ENCODE data around the gene ALDH4A1.

The ALDH4A1 gene

DNA sequence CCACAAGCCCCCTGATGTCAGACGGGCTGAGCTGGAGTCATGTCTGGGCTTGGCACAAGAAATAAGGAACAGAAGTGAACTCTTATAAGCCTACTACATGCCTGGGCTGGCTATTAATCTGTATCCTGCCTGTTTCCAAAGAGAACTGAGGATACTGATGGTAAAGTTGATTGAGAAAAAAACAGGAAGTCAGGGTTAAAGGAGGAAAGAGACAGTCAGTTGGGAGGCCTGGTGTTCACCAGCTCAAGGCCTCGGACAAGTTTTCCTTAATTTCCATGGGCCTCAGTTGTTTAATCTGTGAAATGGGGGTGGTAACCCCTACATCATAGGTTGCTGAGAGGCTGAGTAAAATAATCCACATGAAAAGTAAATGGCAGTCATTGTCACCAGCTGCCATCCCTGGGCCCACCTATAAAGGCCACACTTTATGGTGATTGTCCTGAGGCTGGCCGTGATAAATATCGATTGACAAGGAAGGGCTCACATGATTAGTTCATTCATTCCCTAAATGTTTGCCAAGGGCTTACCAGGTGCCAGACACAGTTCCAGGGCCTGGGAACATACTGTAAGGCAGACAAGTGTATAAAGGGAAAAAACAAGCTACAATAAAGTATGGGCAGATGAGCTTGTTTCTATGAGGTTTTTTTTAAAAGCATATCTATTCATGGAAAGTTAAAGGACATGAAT is 2.8 kb downstream of the ALDH4A1 start:
- TF ChIP-seq, protein P1, sequence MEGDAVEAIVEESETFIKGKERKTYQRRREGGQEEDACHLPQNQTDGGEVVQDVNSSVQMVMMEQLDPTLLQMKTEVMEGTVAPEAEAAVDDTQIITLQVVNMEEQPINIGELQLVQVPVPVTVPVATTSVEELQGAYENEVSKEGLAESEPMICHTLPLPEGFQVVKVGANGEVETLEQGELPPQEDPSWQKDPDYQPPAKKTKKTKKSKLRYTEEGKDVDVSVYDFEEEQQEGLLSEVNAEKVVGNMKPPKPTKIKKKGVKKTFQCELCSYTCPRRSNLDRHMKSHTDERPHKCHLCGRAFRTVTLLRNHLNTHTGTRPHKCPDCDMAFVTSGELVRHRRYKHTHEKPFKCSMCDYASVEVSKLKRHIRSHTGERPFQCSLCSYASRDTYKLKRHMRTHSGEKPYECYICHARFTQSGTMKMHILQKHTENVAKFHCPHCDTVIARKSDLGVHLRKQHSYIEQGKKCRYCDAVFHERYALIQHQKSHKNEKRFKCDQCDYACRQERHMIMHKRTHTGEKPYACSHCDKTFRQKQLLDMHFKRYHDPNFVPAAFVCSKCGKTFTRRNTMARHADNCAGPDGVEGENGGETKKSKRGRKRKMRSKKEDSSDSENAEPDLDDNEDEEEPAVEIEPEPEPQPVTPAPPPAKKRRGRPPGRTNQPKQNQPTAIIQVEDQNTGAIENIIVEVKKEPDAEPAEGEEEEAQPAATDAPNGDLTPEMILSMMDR (IDR thresholded peaks at IDR 0.05) = no peak

DNA sequence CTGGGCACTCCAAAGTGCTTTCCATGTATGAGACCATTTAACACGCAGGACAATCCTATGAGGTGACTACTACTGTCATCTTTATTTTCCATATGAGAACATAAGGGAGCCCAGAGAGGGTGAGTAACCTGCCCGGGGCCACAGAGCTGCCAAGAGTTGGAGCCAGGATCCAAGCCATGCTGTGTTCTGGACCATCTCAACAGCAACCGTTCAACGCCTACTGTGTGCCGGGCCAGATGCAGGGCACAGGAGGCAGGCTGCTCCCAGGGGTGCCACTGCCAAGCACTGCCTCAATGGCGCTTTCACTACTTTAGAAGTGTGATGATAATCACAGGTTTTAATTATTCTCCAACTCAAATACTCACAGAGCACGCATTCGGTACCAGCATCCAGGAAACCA is 3.8 kb downstream of the ALDH4A1 start:
- TF ChIP-seq, protein P1 (IDR thresholded peaks at IDR 0.05) = no peak

DNA sequence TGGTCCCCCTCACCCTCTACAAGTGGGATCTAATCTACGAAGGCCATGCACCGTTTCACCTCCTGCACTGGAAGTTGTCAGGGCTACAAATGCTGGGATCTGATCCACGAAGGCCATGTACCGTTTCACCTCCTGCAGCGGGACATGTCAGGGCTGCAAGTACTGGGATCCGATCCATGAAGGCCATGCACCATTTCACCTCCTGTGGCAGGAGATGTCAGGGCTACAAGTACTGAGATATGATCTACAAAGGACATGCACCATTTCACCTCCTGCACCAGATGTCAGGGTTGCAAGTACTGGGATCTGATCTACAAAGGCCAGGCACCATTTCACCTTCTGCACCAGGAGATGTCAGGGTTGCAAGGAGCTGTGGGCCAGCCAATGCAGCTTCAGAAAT is 7.0 kb downstream of the ALDH4A1 start:
- TF ChIP-seq, protein P1 (IDR thresholded peaks at IDR 0.05) = no peak

DNA sequence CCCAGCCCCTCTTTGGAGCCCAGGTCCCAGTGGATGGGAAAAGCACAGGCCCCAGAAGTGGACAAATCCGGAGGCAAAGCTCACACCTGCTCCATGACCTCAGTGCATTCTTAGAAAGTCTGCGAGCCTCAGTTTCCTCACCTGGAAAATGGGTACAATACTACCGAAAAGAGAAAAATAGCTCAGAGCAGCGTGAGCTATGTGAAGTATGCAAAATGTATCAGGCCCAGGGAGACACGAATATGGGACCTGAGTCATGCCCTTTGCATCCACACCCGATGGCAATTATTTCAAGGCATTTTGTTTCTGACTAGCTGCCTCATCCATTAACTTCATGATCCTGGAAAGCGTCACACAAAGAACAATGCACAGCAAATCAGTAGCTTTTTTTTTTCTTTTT is 9.2 kb downstream of the ALDH4A1 start:
- TF ChIP-seq, protein P1 (IDR thresholded peaks at IDR 0.05) = no peak

DNA sequence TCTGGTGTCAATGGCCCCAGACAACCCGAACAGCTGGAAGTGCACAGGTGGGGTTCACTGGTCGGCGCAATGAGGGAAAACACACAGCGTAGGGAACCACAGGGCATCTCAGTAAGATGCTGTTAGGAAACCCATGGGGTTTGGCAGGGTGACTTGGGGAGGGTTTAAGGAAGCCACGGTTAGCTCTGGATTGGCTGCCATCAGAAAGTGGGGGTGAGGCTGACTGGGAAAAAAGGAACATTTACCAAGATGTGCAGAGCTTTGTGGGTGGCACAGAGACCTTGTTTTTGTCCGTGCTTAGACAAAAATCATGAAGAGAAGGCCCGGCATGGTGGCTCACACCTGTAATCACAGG is 11.0 kb downstream of the ALDH4A1 start:
- TF ChIP-seq, protein P1 (IDR thresholded peaks at IDR 0.05) = no peak

DNA sequence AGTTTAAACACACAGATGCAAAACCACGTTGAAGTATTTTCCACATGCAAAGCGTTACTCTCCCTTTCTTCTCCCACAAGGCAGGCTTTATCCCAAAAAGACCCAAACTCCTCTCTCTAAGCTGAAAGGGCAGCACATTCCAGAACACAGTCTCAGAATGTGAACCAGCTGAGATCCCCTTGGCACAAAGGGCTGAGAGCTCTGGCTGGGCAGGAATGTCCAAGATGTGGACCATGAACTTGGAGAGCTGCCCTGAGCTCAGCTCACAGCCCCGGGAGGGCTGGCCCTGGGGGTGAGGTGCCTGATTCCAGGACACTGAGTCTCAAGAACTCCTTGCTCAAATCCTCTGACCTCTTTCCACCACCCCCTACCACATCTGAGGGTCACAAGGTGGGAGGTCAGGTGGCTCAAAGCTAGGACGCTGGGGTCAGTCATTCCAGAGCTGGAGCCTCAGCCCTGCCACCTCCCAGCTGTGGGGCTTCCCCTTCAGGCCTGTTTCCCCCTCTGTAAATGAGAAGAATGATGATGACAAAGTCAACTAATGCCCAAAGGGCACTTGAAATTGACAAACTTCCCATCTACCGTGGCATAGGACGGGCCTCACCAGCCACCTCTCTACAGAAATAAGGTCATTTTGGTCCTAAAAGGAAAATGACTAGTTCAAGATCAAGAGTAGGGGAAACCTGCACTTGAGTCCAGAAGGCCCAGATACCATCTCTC is 11.5 kb downstream of the ALDH4A1 start:
- TF ChIP-seq, protein P1 (IDR thresholded peaks at IDR 0.05) = no peak

DNA sequence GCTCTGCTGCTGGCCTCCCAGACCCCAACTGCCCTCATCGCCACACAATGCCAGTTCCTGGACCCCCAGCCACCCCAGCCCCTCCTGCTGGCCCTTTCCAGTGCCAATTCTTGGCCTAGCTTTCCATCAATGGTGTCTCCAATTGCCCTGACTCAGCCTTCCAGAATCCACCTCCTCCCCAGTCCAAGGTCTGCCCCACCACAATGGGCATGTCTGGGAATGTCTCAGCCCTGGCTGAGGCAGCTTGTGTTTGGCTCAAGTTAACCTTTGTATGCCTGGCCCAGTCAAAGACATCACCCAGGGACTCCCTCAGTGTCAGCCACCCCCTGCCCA is 16.4 kb downstream of the ALDH4A1 start:
- TF ChIP-seq, protein P1 (IDR thresholded peaks at IDR 0.05) = no peak

All from LNCAP (cell line).